Measurements from ENCODE around the gene PCDHB8.
"Not testable (repeated sequence)": the region's sequence is repeated elsewhere in the genome, so short reads cannot be mapped to it uniquely, and the experiment has no call there.

The PCDHB8 gene

GRCh38 chr5:141177577-141178191, at the start of gene PCDHB8:
Gene PCDHB8 (plus strand): TSS chr5:141177790. CDS start chr5:141178035, 245 bp downstream.
- H3K4me3 Mint-ChIP-seq; H3K4me1 Mint-ChIP-seq; ATAC-seq (replicated peaks); H3K36me3 Mint-ChIP-seq; DNase-seq; H3K27ac Mint-ChIP-seq: not testable (repeated sequence)
- H3K9me3 Mint-ChIP-seq = peaks cover 11 to 14% of the 10 kb centered on the region in 2 donors
- H3K27me3 Mint-ChIP-seq = peaks cover 31 to 36% of the 10 kb centered on the region in 2 donors

GRCh38 chr5:141135030-141135717, 42.4 kb upstream of the PCDHB8 start, which contains the start of gene PCDHB5:
Gene PCDHB5 (plus strand): TSS chr5:141135206. CDS start chr5:141135435, 229 bp downstream.
- DNase-seq = no peak
- Mint-ChIP-seq H3K4me3 (peak within 1 kb of the TSS; percentile 11 to 50), H3K27me3 (peaks cover 10 to 40% of the 10 kb centered on the region in 2 donors), H3K36me3 (peaks cover 7 to 10% of the 10 kb centered on the region in 2 donors), H3K9me3 (peaks cover 18 to 22% of the 10 kb centered on the region in 2 donors), H3K4me1 (peaks cover 6 to 8% of the 10 kb centered on the region in 2 donors), H3K27ac (no peak within 1 kb of the TSS)
- ATAC-seq (replicated peaks) = no peak

- Mint-ChIP-seq H3K36me3 (peaks cover 7 to 10% of the 10 kb centered on the region in 2 donors), H3K4me1 (peaks cover 6 to 8% of the 10 kb centered on the region in 2 donors), H3K9me3 (peaks cover 18 to 22% of the 10 kb centered on the region in 2 donors), H3K27ac (no peak overlapping the region), H3K4me3 (no peak overlapping the region), H3K27me3 (peaks cover 10 to 35% of the 10 kb centered on the region in 2 donors)
- ATAC-seq (replicated peaks) (no peak), DNase-seq (no peak)
These were observed 41.8 kb upstream of the PCDHB8 start for GRCh38 chr5:141135718-141136266.

- H3K27ac Mint-ChIP-seq; H3K4me1 Mint-ChIP-seq; ATAC-seq (replicated peaks); H3K4me3 Mint-ChIP-seq; DNase-seq: not testable (repeated sequence)
- Mint-ChIP-seq H3K27me3 (peaks cover 16 to 41% of the 10 kb centered on the region in 2 donors), H3K36me3 (peaks cover 7 to 10% of the 10 kb centered on the region in 2 donors), H3K9me3 (peaks cover 17 to 21% of the 10 kb centered on the region in 2 donors)
These were observed 40.2 kb upstream of the PCDHB8 start for GRCh38 chr5:141137346-141137745.

- Mint-ChIP-seq H3K4me3 (peak within 1 kb of the TSS in 1 of 2 donors; percentile 36), H3K27ac (peak within 1 kb of the TSS; percentile 70), H3K4me1 (peaks cover 4 to 5% of the 10 kb centered on the region in 2 donors), H3K36me3 (peaks cover 7 to 9% of the 10 kb centered on the region in 2 donors), H3K27me3 (peaks cover 38 to 58% of the 10 kb centered on the region in 2 donors), H3K9me3 (peaks cover 9 to 10% of the 10 kb centered on the region in 2 donors)
- ATAC-seq (replicated peaks) (no peak), DNase-seq (no peak)
These were observed 27.8 kb upstream of the PCDHB8 start, which contains the start of gene PCDHB6 for GRCh38 chr5:141149812-141150211. Gene PCDHB6 (plus strand): TSS chr5:141150057. CDS start chr5:141150258, 201 bp downstream.

- ATAC-seq (replicated peaks) = no peak
- Mint-ChIP-seq H3K36me3 (peaks cover 7 to 9% of the 10 kb centered on the region in 2 donors), H3K27me3 (peaks cover 36 to 52% of the 10 kb centered on the region in 2 donors), H3K9me3 (peaks cover 9 to 10% of the 10 kb centered on the region in 2 donors), H3K27ac (peak overlapping the region; percentile 70), H3K4me1 (peaks cover 4 to 5% of the 10 kb centered on the region in 2 donors), H3K4me3 (peak overlapping the region in 1 of 2 donors; percentile 36)
- DNase-seq = no peak
These were observed 27.2 kb upstream of the PCDHB8 start for GRCh38 chr5:141150224-141150992.

GRCh38 chr5:141150993-141151325, 26.6 kb upstream of the PCDHB8 start:
- H3K27ac Mint-ChIP-seq = no peak overlapping the region
- H3K27me3 Mint-ChIP-seq = peaks cover 40 to 55% of the 10 kb centered on the region in 2 donors
- H3K36me3 Mint-ChIP-seq = peaks cover 7 to 9% of the 10 kb centered on the region in 2 donors
- H3K4me3 Mint-ChIP-seq = no peak overlapping the region
- DNase-seq (no peak), ATAC-seq (replicated peaks) (no peak)
- peaks cover 9 to 11% of the 10 kb centered on the region in 2 donors for H3K9me3 Mint-ChIP-seq
- H3K4me1 Mint-ChIP-seq = peaks cover 4 to 5% of the 10 kb centered on the region in 2 donors

GRCh38 chr5:141151632-141152031, 26.0 kb upstream of the PCDHB8 start:
- H3K27ac Mint-ChIP-seq; H3K4me1 Mint-ChIP-seq; H3K36me3 Mint-ChIP-seq; DNase-seq; H3K4me3 Mint-ChIP-seq; ATAC-seq (replicated peaks): not testable (repeated sequence)
- H3K27me3 Mint-ChIP-seq = peaks cover 39 to 58% of the 10 kb centered on the region in 2 donors
- peaks cover 11 to 14% of the 10 kb centered on the region in 2 donors for H3K9me3 Mint-ChIP-seq

- H3K36me3 Mint-ChIP-seq; DNase-seq; H3K27ac Mint-ChIP-seq; H3K4me1 Mint-ChIP-seq; ATAC-seq (replicated peaks): not testable (repeated sequence)
- H3K4me3 Mint-ChIP-seq = peak overlapping the region in 1 of 2 donors; percentile 13
- peaks cover 15 to 17% of the 10 kb centered on the region in 2 donors for H3K9me3 Mint-ChIP-seq
- peaks cover 42 to 63% of the 10 kb centered on the region in 2 donors for H3K27me3 Mint-ChIP-seq
These were observed 25.5 kb upstream of the PCDHB8 start for GRCh38 chr5:141152096-141152495.

GRCh38 chr5:141155540-141156374, 21.8 kb upstream of the PCDHB8 start:
- DNase-seq (no peak), ATAC-seq (replicated peaks) (no peak)
- Mint-ChIP-seq H3K27ac (no peak overlapping the region), H3K36me3 (peaks cover 6 to 9% of the 10 kb centered on the region in 2 donors), H3K27me3 (peaks cover 43 to 56% of the 10 kb centered on the region in 2 donors), H3K9me3 (peaks cover 18 to 19% of the 10 kb centered on the region in 2 donors), H3K4me1 (no peaks in the 10 kb centered on the region), H3K4me3 (no peak overlapping the region)

GRCh38 chr5:141157356-141157755, 20.2 kb upstream of the PCDHB8 start:
- not testable (repeated sequence) for H3K36me3 Mint-ChIP-seq; H3K4me1 Mint-ChIP-seq; DNase-seq; H3K4me3 Mint-ChIP-seq; ATAC-seq (replicated peaks)
- Mint-ChIP-seq H3K27me3 (peaks cover 33 to 42% of the 10 kb centered on the region in 2 donors), H3K9me3 (peaks cover 12 to 14% of the 10 kb centered on the region in 2 donors), H3K27ac (peak overlapping the region; percentile 42)

GRCh38 chr5:141157901-141158300, 19.7 kb upstream of the PCDHB8 start:
- H3K4me3 Mint-ChIP-seq; H3K36me3 Mint-ChIP-seq; ATAC-seq (replicated peaks); H3K4me1 Mint-ChIP-seq; DNase-seq: not testable (repeated sequence)
- Mint-ChIP-seq H3K9me3 (peaks cover 12 to 14% of the 10 kb centered on the region in 2 donors), H3K27ac (peak overlapping the region; percentile 51), H3K27me3 (peaks cover 32 to 38% of the 10 kb centered on the region in 2 donors)
